Left hindlimb (tissue), 1 donor: ENCODE data around the gene PNPLA6.
"Not testable (repeated sequence)": the region's sequence is repeated elsewhere in the genome, so short reads cannot be mapped to it uniquely, and the experiment has no call there.

Experiments used
- DNase-seq: peaks from one replicate; pipeline ENCODE4 v3.0.0-alpha.2; 2018

Gene PNPLA6

GRCh38 chr19:7533925-7534480 is 1.5 kb upstream of the PNPLA6 start:
- DNase-seq, result peak; percentile 95

- DNase-seq, result peak; percentile 88
Observed at GRCh38 chr19:7534531-7535046, 928 bp upstream of the PNPLA6 start.

GRCh38 chr19:7535998-7536695 is 630 bp downstream of the PNPLA6 start:
- DNase-seq, result no peak

- not testable (repeated sequence) for DNase-seq
Observed at GRCh38 chr19:7538990-7539389, 3.5 kb downstream of the PNPLA6 start.

GRCh38 chr19:7539827-7540425 is 4.4 kb downstream of the PNPLA6 start:
- no peak for DNase-seq

GRCh38 chr19:7540761-7541474 is 5.4 kb downstream of the PNPLA6 start:
- no peak for DNase-seq

- no peak for DNase-seq
Observed at GRCh38 chr19:7541475-7541824, 5.9 kb downstream of the PNPLA6 start.

GRCh38 chr19:7541828-7542443 is 6.4 kb downstream of the PNPLA6 start:
- DNase-seq, result no peak

GRCh38 chr19:7542556-7543348 is 7.2 kb downstream of the PNPLA6 start:
- no peak for DNase-seq

GRCh38 chr19:7544626-7545025 is 9.1 kb downstream of the PNPLA6 start:
- no peak for DNase-seq

- no peak for DNase-seq
Observed at GRCh38 chr19:7545300-7545699, 9.8 kb downstream of the PNPLA6 start.

- no peak for DNase-seq
Observed at GRCh38 chr19:7545904-7546303, 10.4 kb downstream of the PNPLA6 start.

GRCh38 chr19:7547159-7547558 is 11.6 kb downstream of the PNPLA6 start:
- DNase-seq, result no peak

- DNase-seq, result peak; percentile 8
Observed at GRCh38 chr19:7549429-7550148, 14.1 kb downstream of the PNPLA6 start.

- DNase-seq, result peak; percentile 27
Observed at GRCh38 chr19:7550169-7550770, 14.8 kb downstream of the PNPLA6 start.

- DNase-seq, result peak; percentile 84
Observed at GRCh38 chr19:7550987-7551761, 15.7 kb downstream of the PNPLA6 start.

GRCh38 chr19:7552781-7553180 is 17.3 kb downstream of the PNPLA6 start:
- DNase-seq, result no peak

GRCh38 chr19:7554565-7554964 is 19.0 kb downstream of the PNPLA6 start:
- no peak for DNase-seq

- no peak for DNase-seq
Observed at GRCh38 chr19:7554990-7555864, 19.7 kb downstream of the PNPLA6 start.
